GM03348 (cell line): ENCODE results near the gene L1CAM.

ENCODE experiments used
- DNase-seq: peaks from one replicate; pipeline ENCODE4 v3.0.0; 2012; ENCODE audit warnings: low spot score

The L1CAM gene

GRCh38 chrX:153925387-153925738 lies 39.4 kb upstream of the L1CAM start:
- DNase-seq = no peak

- DNase-seq = peak; percentile 37
Observed at GRCh38 chrX:153924149-153924861, 38.3 kb upstream of the L1CAM start.

GRCh38 chrX:153922932-153923857 lies 37.2 kb upstream of the L1CAM start:
- peak; percentile 61 for DNase-seq

GRCh38 chrX:153921511-153922446 lies 35.8 kb upstream of the L1CAM start:
- DNase-seq = no peak

- no peak for DNase-seq
Observed at GRCh38 chrX:153921070-153921469, 35.1 kb upstream of the L1CAM start.

- DNase-seq = no peak
Observed at GRCh38 chrX:153920546-153920945, 34.6 kb upstream of the L1CAM start.

- no peak for DNase-seq
Observed at GRCh38 chrX:153919281-153919680, 33.3 kb upstream of the L1CAM start.

GRCh38 chrX:153917869-153918268 lies 31.9 kb upstream of the L1CAM start:
- no peak for DNase-seq

GRCh38 chrX:153913701-153914100 lies 27.7 kb upstream of the L1CAM start:
- DNase-seq = no peak

- no peak for DNase-seq
Observed at GRCh38 chrX:153913211-153913610, 27.2 kb upstream of the L1CAM start.

GRCh38 chrX:153911798-153912197 lies 25.8 kb upstream of the L1CAM start:
- DNase-seq = no peak

GRCh38 chrX:153910446-153910845 lies 24.5 kb upstream of the L1CAM start:
- no peak for DNase-seq

GRCh38 chrX:153909980-153910360 lies 24.0 kb upstream of the L1CAM start:
- no peak for DNase-seq

GRCh38 chrX:153909024-153909979 lies 23.3 kb upstream of the L1CAM start:
- no peak for DNase-seq

GRCh38 chrX:153908219-153908860 lies 22.4 kb upstream of the L1CAM start:
- DNase-seq = no peak

GRCh38 chrX:153907456-153907855 lies 21.5 kb upstream of the L1CAM start:
- DNase-seq = no peak

- no peak for DNase-seq
Observed at GRCh38 chrX:153906126-153906917, 20.3 kb upstream of the L1CAM start.

GRCh38 chrX:153905481-153906095 lies 19.6 kb upstream of the L1CAM start:
- no peak for DNase-seq
